Peyer's patch (tissue), 4 donors: ENCODE results near the gene THBD. TPM values are rescaled to one million over a fixed set of nuclear protein-coding genes. Genes with fewer than 3 reads are reported as not detected.

ENCODE experiments used
- DNase-seq, 3 donors: peaks; one replicate each; pipeline ENCODE4 v3.0.0-alpha.2; 2017 to 2019
- H3K27ac ChIP-seq, 4 donors: fragments of 200-600 bp; sonication (generic); one replicate each; pipeline ENCODE4 v1.5.1; 2016 to 2019
- H3K27me3 ChIP-seq, 2 donors: fragments of 200-600 bp; sonication (generic); one replicate each; pipeline ENCODE4 v1.5.1; 2019
- H3K36me3 ChIP-seq, 3 donors: fragments of 200-600 bp; sonication (generic); one replicate each; pipeline ENCODE4 v1.5.1; 2016 to 2019
- H3K4me1 ChIP-seq, 4 donors: fragments of 200-600 bp; sonication (generic); one replicate each; pipeline ENCODE4 v1.5.1; 2016 to 2019
- H3K4me3 ChIP-seq, 4 donors: fragments of 200-600 bp; sonication (generic); 1 replicate in 3 of 4; 2 replicates in 1 of 4; pipeline ENCODE4 v1.5.1; 2016 to 2019; ENCODE audit warnings: mild to moderate bottlenecking in 1 of 4
- H3K9me3 ChIP-seq, 4 donors: fragments of 200-600 bp; sonication (generic); one replicate each; pipeline ENCODE4 v1.5.1; 2016 to 2019; ENCODE audit warnings: mild to moderate bottlenecking in 1 of 4
- POLR2A ChIP-seq, 2 donors: fragments of 450-650 bp; IDR thresholded peaks; one replicate each; pipeline ENCODE4 v1.5.1; 2017; ENCODE audit warnings: antibody characterized with exemption in 2 of 2, mild to moderate bottlenecking in 2 of 2, moderate library complexity in 2 of 2
- total RNA-seq, 4 donors: library from RNA; depleted of rRNA; stranded (reverse); fragments of >200 nt; gene quantifications; one replicate each; pipeline ENCODE4 v1.1.0, GENCODE V29; 2016
- TF ChIP-seq, protein P1 (sequence below), 6 experiments: fragments of 450-650 bp in 4 of 6; fragments of 200-600 bp in 2 of 6; sonication (generic) in 1 of 6; IDR thresholded peaks; one replicate each; pipeline ENCODE4 v1.5.1; 2017 to 2019; ENCODE audit warnings: antibody characterized with exemption in 6 of 6, mild to moderate bottlenecking in 3 of 6, moderate library complexity in 1 of 6

THBD gene
- total RNA-seq, 4 donors from 2014 or later: 7.9 to 31.4 (median 12.9) TPM

DNA sequence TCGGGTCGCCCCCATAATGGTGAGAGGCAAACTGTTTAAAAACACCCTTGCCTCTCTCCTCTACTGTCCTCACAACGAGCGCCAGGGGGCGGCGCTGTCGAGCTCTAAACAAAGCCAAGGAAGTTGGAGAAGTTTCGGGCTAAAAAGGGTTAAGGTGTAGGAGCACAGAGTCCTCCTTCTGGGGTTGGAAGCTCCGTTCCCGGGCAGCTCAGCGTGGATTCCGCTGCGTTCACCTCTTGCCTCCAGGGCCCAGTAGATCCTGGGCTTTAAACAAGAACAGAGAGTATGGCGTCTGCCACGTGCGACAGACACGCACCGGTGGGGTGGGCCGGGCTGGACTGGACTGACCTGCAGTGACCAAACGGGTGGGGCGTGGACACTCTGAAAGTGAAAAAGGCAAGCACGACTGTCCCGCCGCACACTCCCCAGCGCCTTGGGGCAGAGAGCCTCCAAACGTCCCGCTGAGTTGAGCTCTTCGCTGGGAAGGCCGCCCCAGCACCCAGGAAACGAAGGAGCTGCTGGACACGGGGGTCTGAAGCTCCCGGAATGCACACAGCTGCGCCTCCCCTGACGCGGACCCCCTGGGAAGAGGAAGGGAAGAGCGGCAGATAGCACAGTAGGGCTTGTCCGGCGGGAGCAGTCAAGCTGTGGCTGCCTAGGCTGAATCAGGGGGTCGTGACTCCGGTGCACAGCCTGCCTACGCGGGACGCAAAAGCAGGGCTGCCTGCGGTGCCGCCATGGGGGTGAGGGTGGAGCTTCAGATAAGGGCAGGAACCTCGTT lies 1.6 kb upstream of the THBD start:
- H3K36me3 ChIP-seq: no peaks in the 10 kb centered on the region
- H3K4me3 ChIP-seq: peak overlapping the region; percentile 16 to 56 (median 40)
- H3K27me3 ChIP-seq: peaks cover 0 to 12% of the 10 kb centered on the region in 2 donors
- peaks cover 0 to 36% (median 0%) of the 10 kb centered on the region in 4 donors for H3K4me1 ChIP-seq
- no peaks in the 10 kb centered on the region for H3K9me3 ChIP-seq
- DNase-seq: peak in 2 of 3 donors; percentile 69 to 71
- peak overlapping the region in 3 of 4 donors; percentile 57 to 82 (median 81) for H3K27ac ChIP-seq
- TF ChIP-seq POLR2A (IDR thresholded peaks at IDR 0.05): no peak
- TF ChIP-seq, protein P1, sequence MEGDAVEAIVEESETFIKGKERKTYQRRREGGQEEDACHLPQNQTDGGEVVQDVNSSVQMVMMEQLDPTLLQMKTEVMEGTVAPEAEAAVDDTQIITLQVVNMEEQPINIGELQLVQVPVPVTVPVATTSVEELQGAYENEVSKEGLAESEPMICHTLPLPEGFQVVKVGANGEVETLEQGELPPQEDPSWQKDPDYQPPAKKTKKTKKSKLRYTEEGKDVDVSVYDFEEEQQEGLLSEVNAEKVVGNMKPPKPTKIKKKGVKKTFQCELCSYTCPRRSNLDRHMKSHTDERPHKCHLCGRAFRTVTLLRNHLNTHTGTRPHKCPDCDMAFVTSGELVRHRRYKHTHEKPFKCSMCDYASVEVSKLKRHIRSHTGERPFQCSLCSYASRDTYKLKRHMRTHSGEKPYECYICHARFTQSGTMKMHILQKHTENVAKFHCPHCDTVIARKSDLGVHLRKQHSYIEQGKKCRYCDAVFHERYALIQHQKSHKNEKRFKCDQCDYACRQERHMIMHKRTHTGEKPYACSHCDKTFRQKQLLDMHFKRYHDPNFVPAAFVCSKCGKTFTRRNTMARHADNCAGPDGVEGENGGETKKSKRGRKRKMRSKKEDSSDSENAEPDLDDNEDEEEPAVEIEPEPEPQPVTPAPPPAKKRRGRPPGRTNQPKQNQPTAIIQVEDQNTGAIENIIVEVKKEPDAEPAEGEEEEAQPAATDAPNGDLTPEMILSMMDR (IDR thresholded peaks at IDR 0.05): peak in 4 of 6 experiments; percentile 29 to 57 (median 50)

DNA sequence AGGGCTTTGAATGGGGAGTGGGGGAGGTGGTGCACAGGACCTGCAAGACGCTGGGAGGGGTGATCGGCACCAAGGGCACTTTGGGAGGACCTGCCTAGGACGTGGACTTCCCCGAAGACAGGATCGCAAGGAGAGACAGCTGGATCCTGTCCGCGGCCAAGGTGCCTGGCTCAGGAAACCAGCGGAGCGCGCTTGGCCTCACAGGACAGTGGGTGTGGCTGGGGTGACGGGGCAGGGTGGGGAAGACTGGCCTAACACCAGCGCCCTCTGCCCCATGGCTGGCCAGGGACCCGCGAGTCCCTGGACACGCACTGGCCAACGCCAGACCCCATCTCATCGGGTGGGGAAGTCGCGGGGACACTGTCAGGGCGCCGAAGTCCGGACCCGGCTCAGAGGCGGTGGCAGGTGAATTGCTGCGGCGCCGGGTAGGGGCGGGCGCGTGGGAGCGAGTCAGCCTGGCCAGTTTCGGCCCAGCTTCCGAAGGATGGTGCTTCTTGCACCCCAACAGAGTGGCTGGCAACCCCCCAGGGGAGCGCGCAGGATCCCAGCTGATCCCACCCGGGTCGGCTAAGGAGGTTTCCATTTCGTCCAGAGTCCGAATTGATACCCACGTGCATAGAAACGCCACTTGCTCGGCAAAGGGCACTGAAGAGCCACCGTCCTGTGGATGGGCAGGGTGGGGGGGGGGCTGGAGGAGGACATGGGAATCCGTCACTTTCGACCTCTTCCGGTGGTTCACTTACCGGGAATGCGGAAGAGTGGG lies 785 bp upstream of the THBD start:
- H3K27ac ChIP-seq: peak overlapping the region; percentile 43 to 82 (median 69)
- H3K27me3 ChIP-seq: peaks cover 0 to 12% of the 10 kb centered on the region in 2 donors
- no peak for TF ChIP-seq POLR2A (IDR thresholded peaks at IDR 0.05)
- TF ChIP-seq, protein P1 (IDR thresholded peaks at IDR 0.05): no peak
- DNase-seq: no peak
- no peaks in the 10 kb centered on the region for H3K36me3 ChIP-seq
- H3K4me3 ChIP-seq: peak overlapping the region; percentile 16 to 56 (median 40)
- peaks cover 0 to 36% (median 0%) of the 10 kb centered on the region in 4 donors for H3K4me1 ChIP-seq
- H3K9me3 ChIP-seq: no peaks in the 10 kb centered on the region

- H3K36me3 ChIP-seq: no peaks in the 10 kb centered on the region
- peak overlapping the region; percentile 17 to 56 (median 44) for H3K4me3 ChIP-seq
- peaks cover 0 to 12% of the 10 kb centered on the region in 2 donors for H3K27me3 ChIP-seq
These were observed 930 bp downstream of the THBD start for GRCh38 chr20:23048283-23049200.

GRCh38 chr20:23047738-23048214 lies 1.7 kb downstream of the THBD start:
- H3K36me3 ChIP-seq: no peaks in the 10 kb centered on the region
- peak overlapping the region; percentile 17 to 56 (median 44) for H3K4me3 ChIP-seq
- no peaks in the 10 kb centered on the region for H3K9me3 ChIP-seq
- TF ChIP-seq, protein P1 (IDR thresholded peaks at IDR 0.05): no peak
- TF ChIP-seq POLR2A (IDR thresholded peaks at IDR 0.05): no peak
- DNase-seq: no peak
- peaks cover 0 to 36% (median 0%) of the 10 kb centered on the region in 4 donors for H3K4me1 ChIP-seq
- peak overlapping the region in 3 of 4 donors; percentile 55 to 82 (median 81) for H3K27ac ChIP-seq
- H3K27me3 ChIP-seq: peaks cover 0 to 12% of the 10 kb centered on the region in 2 donors

More at GRCh38 chr20:23048283-23049200, 930 bp downstream of the THBD start:
- peak in 1 of 3 donors; percentile 60 for DNase-seq
- H3K27ac ChIP-seq: peak overlapping the region; percentile 29 to 82 (median 68)
- TF ChIP-seq, protein P1 (IDR thresholded peaks at IDR 0.05): peak in 4 of 6 experiments; percentile 15 to 45 (median 38)
- no peak for TF ChIP-seq POLR2A (IDR thresholded peaks at IDR 0.05)
- H3K9me3 ChIP-seq: no peaks in the 10 kb centered on the region
- H3K4me1 ChIP-seq: peaks cover 0 to 36% (median 0%) of the 10 kb centered on the region in 4 donors
